ENCODE results near the gene ELOVL3. TPM values are rescaled to one million over a fixed set of nuclear protein-coding genes. Genes with fewer than 3 reads are reported as not detected.

ELOVL3 gene
- total and polyA plus RNA-seq, 2 of the 13 experiments (the other 11 are each of a cell fraction or from before 2014, with no cell fraction given), result 0.58 to 0.69 TPM

GRCh38 chr10:102245082-102245931, 19.2 kb downstream of the ELOVL3 start, which contains the start of gene GBF1 (continued):
- TF ChIP-seq CTCF (CRISPR knock-in tag; IDR thresholded peaks at IDR 0.05), result no peak
- peak; percentile 81; the same call in 1 of the 2 replicates for TF ChIP-seq NKX3-1 (CRISPR knock-in tag; IDR thresholded peaks at IDR 0.05)
- TF ChIP-seq, protein P1, sequence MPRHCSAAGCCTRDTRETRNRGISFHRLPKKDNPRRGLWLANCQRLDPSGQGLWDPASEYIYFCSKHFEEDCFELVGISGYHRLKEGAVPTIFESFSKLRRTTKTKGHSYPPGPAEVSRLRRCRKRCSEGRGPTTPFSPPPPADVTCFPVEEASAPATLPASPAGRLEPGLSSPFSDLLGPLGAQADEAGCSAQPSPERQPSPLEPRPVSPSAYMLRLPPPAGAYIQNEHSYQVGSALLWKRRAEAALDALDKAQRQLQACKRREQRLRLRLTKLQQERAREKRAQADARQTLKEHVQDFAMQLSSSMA (CRISPR knock-in tag; IDR thresholded peaks at IDR 0.05), result no peak
- TF ChIP-seq KMT2B (CRISPR knock-in tag; IDR thresholded peaks at IDR 0.05), result peak; percentile 78
- TF ChIP-seq ZNF296 (CRISPR knock-in tag; conservative IDR thresholded peaks at IDR 0.05), result 0 out of 2 replicates have a peak, but pooled peaks have one; percentile 45
- TF ChIP-seq ZNF256 (CRISPR knock-in tag; conservative IDR thresholded peaks at IDR 0.05), result no peak; the same call in 1 of the 2 replicates
- TF ChIP-seq CBX1 (IDR thresholded peaks at IDR 0.05; ENCODE audit: low read depth), result no peak
- TF ChIP-seq PATZ1 (CRISPR knock-in tag; IDR thresholded peaks at IDR 0.05), result no peak
- no peak for TF ChIP-seq KLF9 (CRISPR knock-in tag; IDR thresholded peaks at IDR 0.05; ENCODE audit: low read depth)
- TF ChIP-seq, protein P2, sequence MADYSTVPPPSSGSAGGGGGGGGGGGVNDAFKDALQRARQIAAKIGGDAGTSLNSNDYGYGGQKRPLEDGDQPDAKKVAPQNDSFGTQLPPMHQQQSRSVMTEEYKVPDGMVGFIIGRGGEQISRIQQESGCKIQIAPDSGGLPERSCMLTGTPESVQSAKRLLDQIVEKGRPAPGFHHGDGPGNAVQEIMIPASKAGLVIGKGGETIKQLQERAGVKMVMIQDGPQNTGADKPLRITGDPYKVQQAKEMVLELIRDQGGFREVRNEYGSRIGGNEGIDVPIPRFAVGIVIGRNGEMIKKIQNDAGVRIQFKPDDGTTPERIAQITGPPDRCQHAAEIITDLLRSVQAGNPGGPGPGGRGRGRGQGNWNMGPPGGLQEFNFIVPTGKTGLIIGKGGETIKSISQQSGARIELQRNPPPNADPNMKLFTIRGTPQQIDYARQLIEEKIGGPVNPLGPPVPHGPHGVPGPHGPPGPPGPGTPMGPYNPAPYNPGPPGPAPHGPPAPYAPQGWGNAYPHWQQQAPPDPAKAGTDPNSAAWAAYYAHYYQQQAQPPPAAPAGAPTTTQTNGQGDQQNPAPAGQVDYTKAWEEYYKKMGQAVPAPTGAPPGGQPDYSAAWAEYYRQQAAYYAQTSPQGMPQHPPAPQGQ (CRISPR knock-in tag; IDR thresholded peaks at IDR 0.05; ENCODE audit: borderline replicate concordance), result no peak
- TF ChIP-seq PRMT3 (CRISPR knock-in tag; IDR thresholded peaks at IDR 0.05; ENCODE audit: borderline replicate concordance, low read depth), result no peak
- TF ChIP-seq LRRFIP1 (CRISPR knock-in tag; conservative IDR thresholded peaks at IDR 0.05), result no peak
- TF ChIP-seq, protein P3, sequence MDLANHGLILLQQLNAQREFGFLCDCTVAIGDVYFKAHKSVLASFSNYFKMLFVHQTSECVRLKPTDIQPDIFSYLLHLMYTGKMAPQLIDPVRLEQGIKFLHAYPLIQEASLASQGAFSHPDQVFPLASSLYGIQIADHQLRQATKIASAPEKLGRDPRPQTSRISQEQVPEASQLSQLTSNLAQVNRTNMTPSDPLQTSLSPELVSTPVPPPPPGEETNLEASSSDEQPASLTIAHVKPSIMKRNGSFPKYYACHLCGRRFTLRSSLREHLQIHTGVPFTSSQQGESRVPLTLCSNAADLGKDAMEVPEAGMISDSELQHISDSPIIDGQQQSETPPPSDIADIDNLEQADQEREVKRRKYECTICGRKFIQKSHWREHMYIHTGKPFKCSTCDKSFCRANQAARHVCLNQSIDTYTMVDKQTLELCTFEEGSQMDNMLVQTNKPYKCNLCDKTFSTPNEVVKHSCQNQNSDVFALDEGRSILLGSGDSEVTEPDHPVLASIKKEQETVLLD (CRISPR knock-in tag; IDR thresholded peaks at IDR 0.05; ENCODE audit: low read depth), result no peak
- TF ChIP-seq FOXA3 (CRISPR knock-in tag; IDR thresholded peaks at IDR 0.05), result peak; percentile 15
- TF ChIP-seq ZNF510 (CRISPR knock-in tag; IDR thresholded peaks at IDR 0.05; ENCODE audit: low read depth), result no peak
- peak; percentile 68; the same call in 1 of the 2 replicates for TF ChIP-seq ZNF572 (CRISPR knock-in tag; IDR thresholded peaks at IDR 0.05)
- TF ChIP-seq SAP130 (CRISPR knock-in tag; IDR thresholded peaks at IDR 0.05; ENCODE audit: low read depth), result peak; percentile 94

All from HepG2 (cell line).